Ovary (tissue), 9 donors: ENCODE data around the gene CLK3. TPM values are rescaled to one million over a fixed set of nuclear protein-coding genes. Genes with fewer than 3 reads are reported as not detected.

Experiments used
- DNase-seq, 5 donors: peaks; one replicate each; pipeline ENCODE4 v3.0.0-alpha.2; 2019 to 2020
- H3K27ac ChIP-seq, 2 donors: fragments of 200-600 bp; one replicate each; pipeline versions ENCODE4 v1.5.1 to v1.8.0; 2019 to 2022
- H3K27me3 ChIP-seq: fragments of 200-600 bp; one replicate; pipeline ENCODE4 v1.8.0; 2022
- H3K36me3 ChIP-seq: fragments of 200-600 bp; sonication (generic); one replicate; pipeline ENCODE4 v1.5.1; 2019
- H3K4me1 ChIP-seq: one replicate; pipeline ENCODE4 v1.8.1; 2013; ENCODE audit warnings: mild to moderate bottlenecking, moderate library complexity; ENCODE audit not compliant: insufficient read depth
- H3K4me3 ChIP-seq: fragments of 200-600 bp; sonication (generic); one replicate; pipeline ENCODE4 v1.5.1; 2017
- H3K9me3 ChIP-seq, 2 donors: fragments of 200-600 bp in 1 of 2; sonication (generic) in 1 of 2; one replicate each; pipeline versions ENCODE4 v1.5.1 to v1.8.1; 2013 to 2019; ENCODE audit warnings: mild to moderate bottlenecking in 1 of 2, moderate library complexity in 1 of 2
- EP300 ChIP-seq: sonication (generic); formaldehyde crosslinking; IDR thresholded peaks from one replicate; pipeline ENCODE4 v1.6.1; 2017; ENCODE audit warnings: antibody characterized with exemption
- POLR2A ChIP-seq: fragments of 450-650 bp; IDR thresholded peaks from one replicate; pipeline ENCODE4 v1.6.1; 2017; ENCODE audit warnings: antibody characterized with exemption, mild to moderate bottlenecking, moderate library complexity
- WGBS, 3 donors: extraction: QIAGEN DNeasy Blood & Tissue Kit in 1 of 3; methylation state at CpG; one replicate each; pipeline versions ENCODE4 v1.1.5 to v1.1.7; 2013 to 2017; 5-methylcytosine and 5-hydroxymethylcytosine counted together
- intact Hi-C, 4 donors: fragments of 100-400 bp; cut with DNase I; formaldehyde crosslinking; loops; one replicate each; pipeline versions ENCODE4 v1.11.0 to v1.15.1; 2022 to 2023
- polyA plus RNA-seq, 2 donors: library from polyadenylated mRNA; stranded (reverse); fragments of 200-250 nt in 1 of 2; fragments of 350-450 nt in 1 of 2; fragmentation: Illumina TruSeq in 1 of 2; extraction: RNeasy Lipid Tissue Mini Kit (QIAGEN cat#74804) in 1 of 2; gene quantifications; one replicate each; pipeline ENCODE4 v1.2.3, GENCODE V29; 2013 to 2014
- total RNA-seq, 7 donors: library from RNA; depleted of rRNA in 2 of 7; stranded (reverse); fragments of >200 nt in 2 of 7; fragmentation: NEBNext Ultra II Directional in 3 of 7; extraction: Animal tissue kit (Norgen Biotek cat#: 25700) in 3 of 7; gene quantifications; one replicate each; pipeline versions ENCODE4 v1.1.0 to v1.2.4, GENCODE V29; 2016 to 2023
- TF ChIP-seq, protein P1 (sequence below), 3 donors: fragments of 450-650 bp in 2 of 3; fragments of 200-600 bp in 1 of 3; IDR thresholded peaks; one replicate each; pipeline versions ENCODE4 v1.5.1 to v1.8.0; 2016 to 2022; ENCODE audit warnings: antibody characterized with exemption in 3 of 3, mild to moderate bottlenecking in 1 of 3
- donor health status: DM: no; HTN: no; CAD: no; lungs with moderate emphysema.
- donor health status: DM: no; HTN: no; CAD: no.
- donor health status: Bipolar disorder and iron deficiency.
- donor health status: DM: yes; HTN: yes; CAD: no.
- donor health status: DM: no; HTN: no; CAD: no.
- donor health status: DM: yes; HTN: yes; CAD: no.

The CLK3 gene
- total and polyA plus RNA-seq, 9 donors = 53.2 to 110 (median 67.2) TPM

GRCh38 chr15:74573987-74574386, 41.6 kb upstream of the CLK3 start:
- Histone ChIP-seq H3K27me3 (no peaks in the 10 kb centered on the region), H3K4me3 (no peak overlapping the region), H3K27ac (no peak overlapping the region), H3K36me3 (no peaks in the 10 kb centered on the region), H3K9me3 (no peaks in the 10 kb centered on the region), H3K4me1 (no peaks in the 10 kb centered on the region)
- 97 to 100% (median 98%) methylated on average over 4 of the region's 4 CpGs for WGBS, 3 donors
- DNase-seq = no peak
- intact Hi-C loops = no loop called here
- TF ChIP-seq EP300 (no peak), POLR2A (no peak)
- TF ChIP-seq, protein P1, sequence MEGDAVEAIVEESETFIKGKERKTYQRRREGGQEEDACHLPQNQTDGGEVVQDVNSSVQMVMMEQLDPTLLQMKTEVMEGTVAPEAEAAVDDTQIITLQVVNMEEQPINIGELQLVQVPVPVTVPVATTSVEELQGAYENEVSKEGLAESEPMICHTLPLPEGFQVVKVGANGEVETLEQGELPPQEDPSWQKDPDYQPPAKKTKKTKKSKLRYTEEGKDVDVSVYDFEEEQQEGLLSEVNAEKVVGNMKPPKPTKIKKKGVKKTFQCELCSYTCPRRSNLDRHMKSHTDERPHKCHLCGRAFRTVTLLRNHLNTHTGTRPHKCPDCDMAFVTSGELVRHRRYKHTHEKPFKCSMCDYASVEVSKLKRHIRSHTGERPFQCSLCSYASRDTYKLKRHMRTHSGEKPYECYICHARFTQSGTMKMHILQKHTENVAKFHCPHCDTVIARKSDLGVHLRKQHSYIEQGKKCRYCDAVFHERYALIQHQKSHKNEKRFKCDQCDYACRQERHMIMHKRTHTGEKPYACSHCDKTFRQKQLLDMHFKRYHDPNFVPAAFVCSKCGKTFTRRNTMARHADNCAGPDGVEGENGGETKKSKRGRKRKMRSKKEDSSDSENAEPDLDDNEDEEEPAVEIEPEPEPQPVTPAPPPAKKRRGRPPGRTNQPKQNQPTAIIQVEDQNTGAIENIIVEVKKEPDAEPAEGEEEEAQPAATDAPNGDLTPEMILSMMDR (IDR thresholded peaks at IDR 0.05) = no peak

DNA sequence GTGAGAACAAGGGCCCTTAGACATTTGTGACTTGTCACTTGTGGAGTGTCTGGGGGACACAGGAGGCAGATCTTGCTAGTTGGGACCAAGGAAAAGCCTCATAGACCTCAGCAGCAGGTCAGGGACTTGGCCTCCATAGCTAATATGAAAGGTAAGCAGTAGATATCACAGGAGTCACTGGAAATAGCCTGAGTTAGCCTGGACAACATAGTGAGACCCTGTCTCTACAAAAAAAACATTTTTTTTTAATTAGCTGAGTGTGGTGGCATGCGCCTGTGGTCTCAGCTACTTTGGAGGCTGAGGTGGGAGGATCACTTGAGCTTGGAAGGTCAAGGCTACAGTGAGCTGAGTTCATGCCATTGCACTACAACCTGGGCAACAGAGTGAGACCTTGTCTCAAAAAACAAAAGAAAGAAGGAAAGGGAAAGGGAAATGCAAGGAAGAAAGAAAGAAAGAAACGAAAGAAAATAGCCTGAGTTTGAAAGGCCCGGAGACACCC, 37.1 kb upstream of the CLK3 start:
- Histone ChIP-seq H3K27ac (no peak overlapping the region), H3K36me3 (no peaks in the 10 kb centered on the region), H3K27me3 (no peaks in the 10 kb centered on the region), H3K4me3 (no peak overlapping the region), H3K4me1 (no peaks in the 10 kb centered on the region), H3K9me3 (no peaks in the 10 kb centered on the region)
- no peak for DNase-seq
- intact Hi-C loops = no loop called here
- WGBS, 3 donors = 94 to 100% (median 98%) methylated on average over 3 of the region's 3 CpGs
- no peak for TF ChIP-seq EP300

DNA sequence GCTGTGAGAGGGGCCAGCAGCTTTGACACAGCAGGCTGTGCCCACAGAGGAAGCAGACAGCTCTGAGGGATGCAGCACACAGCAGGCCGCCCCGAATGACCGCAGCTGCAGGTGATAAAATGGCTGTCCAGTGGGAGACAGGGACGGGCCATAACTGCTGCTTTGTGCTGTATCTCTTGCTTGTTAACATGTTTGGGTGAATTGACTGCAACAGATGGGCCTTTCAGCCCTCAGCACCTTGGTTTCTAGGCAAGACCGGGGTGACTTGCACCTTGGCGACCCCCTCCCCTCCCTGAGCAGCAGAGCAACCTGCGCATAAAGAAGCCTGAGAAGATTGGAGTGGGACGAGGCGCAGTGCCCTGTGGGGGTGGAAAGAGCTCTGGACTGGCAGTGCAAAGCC, 36.6 kb upstream of the CLK3 start:
- WGBS, 3 donors = 85 to 92% (median 89%) methylated on average over 9 of the region's 9 CpGs
- intact Hi-C loops = no loop called here
- H3K27me3 ChIP-seq = no peaks in the 10 kb centered on the region
- TF ChIP-seq POLR2A (no peak), EP300 (no peak)
- TF ChIP-seq, protein P1 (IDR thresholded peaks at IDR 0.05) = no peak
- H3K4me1 ChIP-seq = no peaks in the 10 kb centered on the region
- no peaks in the 10 kb centered on the region for H3K36me3 ChIP-seq
- no peak for DNase-seq
- H3K4me3 ChIP-seq = no peak overlapping the region
- H3K27ac ChIP-seq = no peak overlapping the region
- H3K9me3 ChIP-seq = no peaks in the 10 kb centered on the region

DNA sequence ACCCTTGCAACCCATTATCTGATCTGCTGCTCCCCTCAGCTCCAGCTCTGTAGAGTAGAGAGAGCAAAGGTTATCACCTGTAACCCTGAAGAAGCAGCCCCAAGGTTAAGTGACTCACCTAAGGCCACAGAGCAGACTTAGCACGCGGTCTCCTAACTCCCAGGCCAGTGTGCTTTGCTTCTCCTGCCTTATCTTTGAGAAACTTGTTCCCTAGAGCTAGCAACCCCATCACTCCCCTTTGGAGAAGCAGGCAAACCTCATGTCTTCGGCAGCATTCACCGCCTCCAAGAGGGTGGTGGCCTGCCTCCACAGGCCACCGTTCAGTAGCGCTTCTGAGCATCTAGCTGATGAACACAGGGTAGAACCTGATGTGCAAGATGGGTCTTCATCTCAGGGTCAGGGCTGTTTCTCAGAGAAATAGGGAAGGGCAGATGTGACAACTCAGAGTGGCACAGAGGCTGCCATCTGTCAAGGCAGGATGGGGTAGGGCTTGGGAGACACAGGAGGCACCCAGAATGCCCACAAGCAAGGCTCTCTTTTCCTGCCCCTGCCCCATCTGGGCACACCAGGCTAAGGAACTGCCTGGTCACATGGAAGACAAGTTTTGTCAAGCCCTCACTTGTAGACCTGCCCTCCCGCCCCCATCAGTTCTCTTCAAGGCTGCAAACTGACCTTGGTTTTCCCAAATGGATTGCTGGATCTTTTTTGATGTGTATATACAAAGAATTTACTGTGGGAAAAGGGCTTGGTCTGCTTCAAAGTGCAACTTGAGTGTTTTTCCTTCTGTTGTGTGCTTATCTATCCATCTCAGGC, 34.9 kb upstream of the CLK3 start:
- intact Hi-C loops = no loop called here
- H3K4me1 ChIP-seq = no peaks in the 10 kb centered on the region
- no peak for DNase-seq
- WGBS, 3 donors = 84 to 93% (median 89%) methylated on average over 7 of the region's 7 CpGs
- no peaks in the 10 kb centered on the region for H3K9me3 ChIP-seq
- H3K4me3 ChIP-seq = no peak overlapping the region
- no peak overlapping the region for H3K27ac ChIP-seq
- no peaks in the 10 kb centered on the region for H3K27me3 ChIP-seq
- H3K36me3 ChIP-seq = no peaks in the 10 kb centered on the region
- TF ChIP-seq, protein P1 (IDR thresholded peaks at IDR 0.05) = no peak
- TF ChIP-seq EP300 = no peak

DNA sequence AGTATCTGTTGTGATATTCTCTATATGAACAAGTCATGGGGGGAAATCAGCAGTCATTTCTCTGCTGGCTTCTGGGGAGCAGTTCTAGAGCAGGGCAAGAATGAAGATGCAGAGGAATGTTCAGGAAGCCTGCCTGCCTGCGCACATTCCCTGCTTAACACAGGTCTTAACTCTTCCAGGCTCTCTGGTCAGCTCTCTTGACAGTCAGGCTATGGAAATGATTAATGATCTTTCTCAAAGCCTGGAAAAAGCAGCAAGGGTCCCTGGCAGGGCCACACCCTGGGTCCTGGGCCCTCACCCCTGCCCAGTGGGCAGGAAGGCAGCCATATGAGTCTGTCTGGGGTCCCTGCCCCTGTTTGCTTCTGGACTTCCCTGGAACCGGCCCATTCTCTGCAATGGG, 31.4 kb upstream of the CLK3 start:
- Histone ChIP-seq H3K27ac (no peak overlapping the region), H3K27me3 (no peaks in the 10 kb centered on the region), H3K4me1 (no peaks in the 10 kb centered on the region), H3K9me3 (no peaks in the 10 kb centered on the region), H3K36me3 (no peaks in the 10 kb centered on the region), H3K4me3 (no peak overlapping the region)
- no peak for DNase-seq
- WGBS, 3 donors = 79 to 84% (median 83%) methylated on average over 2 of the region's 2 CpGs
- TF ChIP-seq EP300 = no peak
- TF ChIP-seq, protein P1 (IDR thresholded peaks at IDR 0.05) = no peak
- TF ChIP-seq POLR2A = no peak
- intact Hi-C loops = no loop called here
